Astrocyte of the spinal cord (primary cell): ENCODE measurements around the gene UBP1.
A peak's percentile ranks its signal among the peaks of the same experiment; 100 is the strongest.

Experiments used
- DNase-seq: peaks from one replicate; pipeline ENCODE4 v3.0.0; 2011; ENCODE audit warnings: low read depth, low spot score
- H3K4me3 ChIP-seq: 2 replicates; pipeline ENCODE4 v1.5.1; 2011; ENCODE audit warnings: low read depth, mild to moderate bottlenecking, low read length, moderate library complexity
- in situ Hi-C: cut with HindIII; loops from 2 replicates; pipeline ENCODE4 v1.10.0; 2017; ENCODE audit warnings: low sequenced_read_pairs
- TF ChIP-seq, protein P1 (sequence below): IDR thresholded peaks from 2 replicates; pipeline ENCODE4 v1.5.1; 2012; ENCODE audit warnings: low read depth, mild to moderate bottlenecking, low read length, inconsistent platforms

UBP1 gene

GRCh38 chr3:33442190-33442589, 2.0 kb upstream of the UBP1 start:
- in situ Hi-C loops: no loop called here
- H3K4me3 ChIP-seq: no peak overlapping the region
- TF ChIP-seq, protein P1, sequence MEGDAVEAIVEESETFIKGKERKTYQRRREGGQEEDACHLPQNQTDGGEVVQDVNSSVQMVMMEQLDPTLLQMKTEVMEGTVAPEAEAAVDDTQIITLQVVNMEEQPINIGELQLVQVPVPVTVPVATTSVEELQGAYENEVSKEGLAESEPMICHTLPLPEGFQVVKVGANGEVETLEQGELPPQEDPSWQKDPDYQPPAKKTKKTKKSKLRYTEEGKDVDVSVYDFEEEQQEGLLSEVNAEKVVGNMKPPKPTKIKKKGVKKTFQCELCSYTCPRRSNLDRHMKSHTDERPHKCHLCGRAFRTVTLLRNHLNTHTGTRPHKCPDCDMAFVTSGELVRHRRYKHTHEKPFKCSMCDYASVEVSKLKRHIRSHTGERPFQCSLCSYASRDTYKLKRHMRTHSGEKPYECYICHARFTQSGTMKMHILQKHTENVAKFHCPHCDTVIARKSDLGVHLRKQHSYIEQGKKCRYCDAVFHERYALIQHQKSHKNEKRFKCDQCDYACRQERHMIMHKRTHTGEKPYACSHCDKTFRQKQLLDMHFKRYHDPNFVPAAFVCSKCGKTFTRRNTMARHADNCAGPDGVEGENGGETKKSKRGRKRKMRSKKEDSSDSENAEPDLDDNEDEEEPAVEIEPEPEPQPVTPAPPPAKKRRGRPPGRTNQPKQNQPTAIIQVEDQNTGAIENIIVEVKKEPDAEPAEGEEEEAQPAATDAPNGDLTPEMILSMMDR: no peak
- DNase-seq: no peak

DNA sequence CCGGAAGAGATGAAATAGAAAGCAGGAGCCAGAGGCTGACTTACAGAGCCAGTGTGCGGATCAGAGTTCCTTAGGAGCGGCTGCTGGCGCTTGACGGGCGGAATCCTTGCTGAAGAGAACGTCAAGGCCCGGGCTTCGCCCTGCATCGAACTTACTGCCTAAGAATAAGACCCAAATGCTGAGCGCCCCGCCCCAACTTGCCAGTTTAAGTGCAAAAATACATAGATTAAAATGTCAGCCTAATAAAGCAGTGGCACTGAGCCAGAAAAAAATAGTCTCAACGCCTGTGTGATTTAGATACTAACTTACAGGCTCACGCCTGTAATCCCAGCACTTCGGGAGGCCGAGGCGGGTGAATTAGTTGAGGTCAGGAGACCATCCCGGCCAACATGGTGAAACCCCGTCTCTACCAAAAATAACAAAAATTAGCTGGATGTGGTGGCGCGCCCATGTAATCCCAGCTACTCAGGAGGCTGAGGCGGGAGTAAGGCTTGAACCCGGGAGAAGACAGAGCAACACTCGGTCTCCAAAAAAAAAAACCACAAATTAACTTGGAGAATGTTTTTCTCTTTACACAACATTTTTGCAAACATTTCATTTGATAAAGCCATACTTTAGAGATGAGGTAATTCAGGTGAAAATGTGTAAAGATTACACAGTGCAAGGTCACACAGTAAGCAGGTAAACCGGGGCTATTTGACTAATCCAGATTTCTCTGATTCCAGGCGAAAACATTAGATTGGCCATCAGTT, 1.2 kb upstream of the UBP1 start:
- in situ Hi-C loops: no loop called here
- no peak for DNase-seq
- TF ChIP-seq, protein P1: no peak
- H3K4me3 ChIP-seq: peak overlapping the region; percentile 80

DNA sequence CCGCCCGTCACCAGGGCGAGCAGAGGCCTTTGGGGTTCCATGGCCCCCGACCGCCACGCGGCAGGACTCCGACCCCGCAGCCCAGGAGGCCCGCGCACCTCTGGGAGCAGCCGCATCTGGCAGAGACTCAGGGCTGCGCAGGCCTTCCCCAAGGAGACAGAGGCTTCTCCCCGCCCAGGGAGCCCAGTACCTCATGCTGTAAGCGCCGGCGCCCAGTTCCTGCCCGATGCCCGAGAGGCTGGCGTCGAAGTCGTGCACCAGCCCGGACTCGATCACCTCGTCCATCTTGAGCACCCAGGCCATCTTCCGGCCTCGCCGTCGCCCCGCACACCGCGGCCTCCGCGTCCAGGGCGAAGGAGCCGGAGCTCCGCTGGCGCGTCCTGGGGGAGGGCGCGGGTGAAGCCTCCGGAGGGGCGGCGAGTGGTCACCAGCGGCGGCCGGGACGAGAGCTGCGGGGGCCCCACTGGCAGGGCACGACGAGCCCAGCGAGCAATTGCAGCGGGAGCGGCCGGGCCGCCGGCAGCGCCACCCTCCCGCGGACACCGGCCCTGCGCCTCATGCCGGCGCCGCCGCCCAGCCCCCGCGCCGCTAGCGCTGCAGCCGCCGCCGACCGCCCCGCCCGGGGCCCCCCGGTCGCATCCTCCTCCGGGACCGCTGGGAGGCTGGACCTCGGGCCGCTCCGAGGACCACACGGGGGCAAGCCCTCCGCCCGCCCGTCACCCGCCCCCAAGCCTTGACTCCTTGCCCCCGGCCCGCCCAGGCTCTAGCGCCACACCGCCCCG, 468 bp downstream of the UBP1 start:
- in situ Hi-C loops: no loop called here
- TF ChIP-seq, protein P1: no peak
- H3K4me3 ChIP-seq: peak overlapping the region; percentile 92
- peak; percentile 37 for DNase-seq

GRCh38 chr3:33438881-33439545, 1.2 kb downstream of the UBP1 start:
- in situ Hi-C loops: no loop called here
- TF ChIP-seq, protein P1: no peak
- DNase-seq: peak; percentile 26
- peak overlapping the region; percentile 92 for H3K4me3 ChIP-seq

DNA sequence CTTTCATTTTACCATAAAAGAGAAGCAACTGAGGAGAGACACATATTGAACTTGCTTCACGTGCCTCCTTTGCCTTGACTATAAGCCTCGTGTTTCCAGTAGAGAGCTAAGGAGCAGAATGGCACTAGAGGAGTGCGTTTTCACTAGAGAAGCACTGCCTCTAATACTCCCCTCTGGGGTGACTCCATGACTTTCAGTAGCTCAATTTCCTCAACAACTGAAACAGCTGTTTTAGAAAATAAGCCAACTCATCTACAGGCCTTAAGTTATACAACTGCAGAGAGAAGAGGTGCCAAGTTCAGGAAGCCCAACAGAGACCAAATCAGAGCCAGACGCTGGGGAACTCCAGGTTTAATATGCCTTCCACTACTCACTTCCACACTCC, 1.9 kb downstream of the UBP1 start:
- in situ Hi-C loops: no loop called here
- TF ChIP-seq, protein P1: no peak
- peak overlapping the region; percentile 92 for H3K4me3 ChIP-seq
- peak; percentile 65 for DNase-seq

GRCh38 chr3:33437556-33438283, 2.5 kb downstream of the UBP1 start:
- in situ Hi-C loops: no loop called here
- TF ChIP-seq, protein P1: no peak
- peak; percentile 57 for DNase-seq
- H3K4me3 ChIP-seq: peak overlapping the region; percentile 92
